GM19043 (cell line): Measurements from ENCODE around the gene RNF214.
A peak's percentile ranks its signal among the peaks of the same experiment; 100 is the strongest.
"Not testable (repeated sequence)": the region's sequence is repeated elsewhere in the genome, so short reads cannot be mapped to it uniquely, and the experiment has no call there.

Source experiments
- ATAC-seq: cut with Tn5 transposase; IDR thresholded peaks from one replicate; pipeline ENCODE4 v1.9.1; 2021; ENCODE audit warnings: low read depth; ENCODE audit not compliant: unreplicated experiment

RNF214 gene

DNA sequence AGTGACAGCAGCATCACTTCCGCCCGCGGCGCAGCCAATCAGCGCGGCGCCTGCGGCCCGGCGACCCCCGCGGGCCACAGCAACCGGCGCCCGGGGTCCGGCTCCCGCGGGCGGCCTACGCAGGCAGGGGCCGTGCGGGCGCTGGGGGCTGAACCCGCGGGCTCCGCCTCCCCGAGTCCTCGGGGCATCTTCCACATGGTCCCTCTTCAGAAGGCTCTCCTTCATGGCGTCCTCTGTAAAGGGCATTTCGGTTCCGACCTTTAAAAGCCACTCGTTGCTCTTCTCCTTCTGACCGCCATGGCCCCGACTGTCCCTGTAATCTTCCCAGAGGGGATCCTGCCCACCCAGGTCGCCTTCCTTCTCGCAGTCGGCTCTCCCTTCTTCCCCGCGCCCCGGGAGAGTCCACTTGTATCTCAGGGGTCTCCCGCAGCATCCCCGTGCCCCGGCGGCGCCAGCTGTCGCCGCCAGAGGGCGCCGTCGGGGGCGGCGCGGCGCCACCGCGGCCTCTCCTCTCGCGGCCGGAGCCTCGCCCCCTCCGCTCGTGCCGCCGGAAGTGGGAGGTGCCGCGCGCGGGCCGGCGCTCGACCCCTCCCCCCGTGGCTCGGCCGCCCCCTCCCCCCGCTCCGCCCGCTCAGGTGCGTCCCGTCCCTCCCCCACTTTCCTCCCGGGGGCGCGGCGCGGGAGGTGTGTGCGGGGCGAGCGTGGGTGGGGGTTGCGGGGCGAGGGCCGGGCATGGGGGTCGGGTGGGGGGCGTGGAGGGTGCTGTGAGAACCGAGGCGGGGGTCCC is at the start of gene RNF214:
Gene RNF214, plus strand, starts transcription at position 580 of the 787 bp plus-strand sequence. CDS start 1,602 bp downstream, outside the sequence.
- ATAC-seq = peak; percentile 62

DNA sequence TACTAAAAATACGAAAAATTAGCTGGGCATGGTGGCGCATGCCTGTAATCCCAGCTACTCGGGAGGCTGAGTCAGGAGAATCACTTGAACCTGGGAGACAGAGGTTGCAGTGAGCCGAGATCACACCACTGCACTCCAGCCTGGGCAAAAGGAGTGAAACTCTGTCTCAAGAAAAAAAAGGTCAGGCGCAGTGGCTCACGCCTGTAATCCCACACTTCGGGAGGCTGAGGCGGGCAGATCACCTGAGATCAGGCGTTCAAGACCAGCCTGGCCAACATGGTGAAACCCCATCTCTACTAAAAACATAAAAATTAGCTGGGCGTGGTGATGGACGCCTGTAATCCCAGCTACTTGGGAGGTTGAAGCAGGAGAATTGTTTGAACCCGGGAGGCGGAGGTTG is 49.3 kb upstream of the RNF214 start:
- ATAC-seq = not testable (repeated sequence)

DNA sequence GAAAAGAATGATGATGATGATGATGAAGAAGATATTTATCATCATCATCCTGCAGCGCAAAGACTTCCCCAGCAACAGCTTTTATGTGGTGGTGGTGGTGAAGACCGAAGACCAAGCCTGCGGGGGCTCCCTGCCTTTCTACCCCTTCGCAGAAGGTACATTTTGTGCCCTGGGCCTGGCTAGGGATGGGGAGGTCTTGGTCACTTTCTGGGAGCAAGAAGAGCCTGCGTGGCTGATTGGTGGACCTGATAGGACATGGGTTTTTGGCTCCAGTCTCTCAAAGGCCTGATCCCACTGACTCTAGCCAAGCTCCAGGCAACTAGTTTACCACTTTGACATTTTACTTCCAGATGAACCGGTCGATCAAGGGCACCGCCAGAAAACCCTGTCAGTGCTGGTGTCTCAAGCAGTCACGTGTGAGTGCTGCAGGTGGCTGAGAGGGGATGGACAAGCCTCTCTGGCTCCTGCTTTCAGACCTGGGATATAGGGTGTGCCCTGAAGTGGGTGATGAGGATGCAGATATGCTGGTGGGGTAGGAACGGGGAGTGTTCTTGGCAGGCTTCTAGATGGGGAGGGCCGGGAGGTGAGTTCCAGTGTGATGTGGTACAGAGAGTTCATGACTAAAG is 48.6 kb upstream of the RNF214 start:
- no peak for ATAC-seq

DNA sequence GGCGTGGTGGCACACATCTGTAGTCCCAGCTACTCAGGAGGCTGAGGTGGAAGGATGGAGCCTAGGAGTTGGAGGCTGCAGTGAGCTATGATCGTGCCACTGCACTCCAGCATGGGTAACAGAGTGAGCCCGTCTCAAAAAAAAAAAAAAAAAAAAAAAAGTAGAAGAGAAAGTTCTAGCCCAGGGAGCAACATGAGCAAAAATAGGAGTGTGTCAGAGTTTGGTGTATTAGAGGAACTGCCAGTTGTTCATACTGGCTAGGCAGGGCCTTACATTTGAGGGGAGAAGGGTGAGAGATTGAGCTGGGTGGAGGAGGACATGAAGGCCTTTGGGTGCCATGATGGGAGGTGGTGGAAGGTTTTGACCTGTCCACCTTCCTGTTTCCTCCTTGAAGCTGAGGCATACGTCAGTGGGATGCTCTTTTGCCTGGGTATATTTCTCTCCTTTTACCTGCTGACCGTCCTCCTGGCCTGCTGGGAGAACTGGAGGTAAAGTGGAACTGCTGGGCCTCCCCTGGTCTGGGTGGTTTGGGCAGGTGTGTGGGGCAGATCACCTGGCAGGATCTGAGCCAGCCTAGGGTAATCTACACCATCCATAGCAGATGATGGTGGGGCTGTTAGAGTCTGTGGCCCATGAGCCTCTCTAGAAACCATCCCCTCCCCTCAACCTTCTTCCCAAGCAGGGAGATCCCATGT is 46.6 kb upstream of the RNF214 start:
- no peak for ATAC-seq

DNA sequence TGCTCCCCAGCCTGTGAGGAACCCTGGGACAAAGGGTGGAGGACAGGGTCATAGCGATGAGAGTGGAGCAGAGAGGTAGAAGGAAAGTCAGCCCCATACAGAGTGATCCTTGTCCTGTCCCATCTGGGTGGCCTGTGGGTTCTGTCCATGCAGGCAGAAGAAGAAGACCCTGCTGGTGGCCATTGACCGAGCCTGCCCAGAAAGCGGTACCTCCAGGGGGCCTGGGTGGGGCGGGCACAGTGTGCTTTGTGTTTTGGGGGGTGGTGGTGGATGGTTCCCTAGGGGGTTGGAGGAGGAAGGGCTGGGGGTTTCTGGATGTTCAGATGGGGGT is 46.1 kb upstream of the RNF214 start:
- no peak for ATAC-seq

DNA sequence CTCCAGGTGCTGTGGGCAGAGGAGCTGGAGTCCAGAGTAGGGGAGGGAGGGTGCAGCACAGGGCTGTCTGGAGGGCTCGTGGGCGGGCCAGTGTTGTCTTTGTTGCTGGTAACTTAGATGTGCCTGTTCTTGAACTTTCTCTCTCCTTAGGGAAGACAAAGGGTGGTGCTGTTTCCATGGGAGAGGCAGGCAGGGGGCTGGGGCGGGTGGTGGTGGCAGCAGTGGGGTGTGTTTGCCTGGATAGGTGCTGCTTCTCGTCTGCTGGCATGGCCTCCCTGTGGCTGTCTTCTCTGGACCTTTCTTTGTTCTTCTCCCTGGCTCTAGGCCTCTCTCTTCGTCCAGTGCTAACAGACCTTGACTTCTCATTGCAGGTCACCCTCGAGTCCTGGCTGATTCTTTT is 45.5 kb upstream of the RNF214 start:
- no peak for ATAC-seq

DNA sequence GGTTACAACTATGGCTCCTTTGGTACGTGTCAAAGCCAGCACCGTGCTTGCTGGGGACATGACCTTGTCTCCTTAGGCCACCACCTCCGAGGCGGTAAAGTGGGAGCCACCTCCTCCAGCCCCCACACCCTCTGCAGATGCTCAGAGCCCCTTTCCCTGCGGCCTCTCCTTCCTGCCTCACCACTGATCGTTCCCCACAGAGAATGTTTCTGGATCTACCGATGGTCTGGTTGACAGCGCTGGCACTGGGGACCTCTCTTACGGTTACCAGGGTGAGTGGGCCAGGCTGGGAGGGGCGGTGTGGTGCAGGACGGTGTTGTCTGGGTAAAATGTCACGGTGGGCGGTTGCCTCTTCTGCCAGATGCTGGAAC is 45.1 kb upstream of the RNF214 start:
- ATAC-seq = no peak

DNA sequence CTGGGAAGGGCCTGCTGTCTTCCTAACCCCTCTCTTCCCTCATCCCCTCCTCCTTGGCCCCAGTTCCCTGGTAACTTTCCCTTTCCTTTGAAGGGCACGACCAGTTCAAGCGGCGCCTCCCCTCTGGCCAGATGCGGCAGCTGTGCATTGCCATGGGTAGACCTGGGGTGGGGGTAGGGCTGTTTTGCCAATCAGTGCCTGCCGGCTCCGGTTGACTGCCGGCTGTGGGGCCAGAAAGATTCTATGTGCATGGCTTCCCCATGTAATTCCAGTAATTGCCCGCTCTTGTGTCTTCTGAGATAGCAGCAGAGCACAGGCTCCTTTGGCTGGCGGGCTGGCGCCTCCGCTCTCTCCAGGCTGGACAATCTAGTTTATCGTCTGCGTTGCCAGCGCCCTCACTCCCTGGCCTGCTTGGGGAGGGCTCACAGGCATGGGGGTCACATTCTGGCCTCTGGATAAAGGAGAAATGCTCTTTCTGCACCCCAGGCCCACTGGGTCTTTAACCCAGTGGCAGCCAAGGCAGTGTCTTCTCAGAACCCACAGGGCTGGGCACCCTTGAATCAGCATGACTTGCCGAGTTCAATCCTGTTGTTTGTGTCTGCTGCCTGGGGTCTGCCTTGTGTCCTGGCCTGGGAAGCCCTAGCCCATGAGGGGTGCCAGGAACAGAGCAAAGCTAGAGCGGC is 44.5 kb upstream of the RNF214 start:
- ATAC-seq = no peak

DNA sequence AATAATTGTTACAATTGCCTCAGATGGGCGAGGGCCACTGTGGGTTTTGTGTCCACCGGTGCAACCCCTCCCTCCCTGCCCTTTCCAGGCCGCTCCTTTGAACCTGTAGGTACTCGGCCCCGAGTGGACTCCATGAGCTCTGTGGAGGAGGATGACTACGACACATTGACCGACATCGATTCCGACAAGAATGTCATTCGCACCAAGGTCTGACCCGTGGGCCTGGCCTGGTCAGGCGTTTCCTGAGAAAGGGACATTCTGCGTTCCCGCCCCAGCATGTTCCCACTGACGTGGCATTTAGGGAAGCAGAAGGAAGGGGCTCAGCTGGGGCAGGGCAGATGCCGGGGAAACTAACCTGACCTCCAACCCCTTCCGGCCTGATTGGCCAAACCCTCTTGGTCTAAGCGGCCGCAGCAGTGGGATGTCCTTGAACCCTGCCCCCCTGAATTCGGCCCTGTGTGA is 43.8 kb upstream of the RNF214 start:
- no peak for ATAC-seq

DNA sequence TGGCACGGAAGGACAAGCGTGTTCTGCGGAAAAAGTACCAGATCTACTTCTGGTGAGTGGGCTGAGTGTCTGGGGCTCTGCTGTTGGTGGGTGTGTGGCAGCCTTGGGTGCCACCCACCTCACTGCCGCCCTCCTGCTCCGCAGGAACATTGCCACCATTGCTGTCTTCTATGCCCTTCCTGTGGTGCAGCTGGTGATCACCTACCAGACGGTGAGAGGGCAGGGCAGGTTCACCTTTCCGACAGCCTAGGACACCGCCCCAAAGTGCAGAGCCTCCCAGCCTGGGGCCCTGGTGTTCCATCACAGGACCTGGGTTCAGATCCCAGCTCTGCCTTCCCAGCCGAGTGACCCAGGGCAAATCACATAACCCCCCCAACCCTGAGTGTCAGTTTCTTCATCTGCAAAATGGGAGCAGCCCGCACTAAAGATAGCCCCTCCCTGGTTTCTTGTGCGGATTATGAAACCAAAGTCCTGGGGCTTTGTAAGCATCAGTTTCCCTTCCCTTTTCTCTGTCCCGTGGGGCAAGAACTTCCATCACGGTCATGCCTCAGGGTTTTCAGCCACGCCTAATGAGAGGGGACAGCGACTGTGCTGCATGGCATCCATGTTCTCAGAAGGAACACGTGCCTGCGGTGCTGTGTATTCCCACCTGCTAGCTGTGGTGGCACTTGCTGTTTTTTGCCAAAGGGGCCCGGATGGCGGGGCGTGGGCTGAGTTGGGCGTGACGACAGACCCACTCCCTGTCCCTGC is 43.1 kb upstream of the RNF214 start:
- peak; percentile 61 for ATAC-seq

DNA sequence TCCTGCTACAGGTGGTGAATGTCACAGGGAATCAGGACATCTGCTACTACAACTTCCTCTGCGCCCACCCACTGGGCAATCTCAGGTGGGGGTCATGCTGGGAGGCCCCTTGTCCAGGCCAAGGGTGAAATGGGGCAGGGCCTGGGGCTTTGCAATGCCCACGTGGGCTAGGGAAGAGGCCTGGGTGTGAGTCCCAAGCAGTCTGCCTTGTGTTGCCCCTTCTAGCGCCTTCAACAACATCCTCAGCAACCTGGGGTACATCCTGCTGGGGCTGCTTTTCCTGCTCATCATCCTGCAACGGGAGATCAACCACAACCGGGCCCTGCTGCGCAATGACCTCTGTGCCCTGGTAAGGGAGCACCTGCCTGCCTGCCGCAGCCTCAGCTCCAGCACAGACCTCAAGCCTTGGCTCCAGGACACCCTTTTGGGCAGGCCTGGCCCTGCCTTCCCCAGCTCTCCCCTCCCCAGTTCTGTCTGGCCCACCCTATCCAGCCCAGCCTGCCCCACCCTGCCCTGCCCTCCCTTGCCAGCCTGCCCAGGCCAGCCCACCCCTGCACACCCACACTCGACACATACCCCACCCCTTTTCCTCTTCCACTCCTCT is 42.4 kb upstream of the RNF214 start:
- no peak for ATAC-seq

DNA sequence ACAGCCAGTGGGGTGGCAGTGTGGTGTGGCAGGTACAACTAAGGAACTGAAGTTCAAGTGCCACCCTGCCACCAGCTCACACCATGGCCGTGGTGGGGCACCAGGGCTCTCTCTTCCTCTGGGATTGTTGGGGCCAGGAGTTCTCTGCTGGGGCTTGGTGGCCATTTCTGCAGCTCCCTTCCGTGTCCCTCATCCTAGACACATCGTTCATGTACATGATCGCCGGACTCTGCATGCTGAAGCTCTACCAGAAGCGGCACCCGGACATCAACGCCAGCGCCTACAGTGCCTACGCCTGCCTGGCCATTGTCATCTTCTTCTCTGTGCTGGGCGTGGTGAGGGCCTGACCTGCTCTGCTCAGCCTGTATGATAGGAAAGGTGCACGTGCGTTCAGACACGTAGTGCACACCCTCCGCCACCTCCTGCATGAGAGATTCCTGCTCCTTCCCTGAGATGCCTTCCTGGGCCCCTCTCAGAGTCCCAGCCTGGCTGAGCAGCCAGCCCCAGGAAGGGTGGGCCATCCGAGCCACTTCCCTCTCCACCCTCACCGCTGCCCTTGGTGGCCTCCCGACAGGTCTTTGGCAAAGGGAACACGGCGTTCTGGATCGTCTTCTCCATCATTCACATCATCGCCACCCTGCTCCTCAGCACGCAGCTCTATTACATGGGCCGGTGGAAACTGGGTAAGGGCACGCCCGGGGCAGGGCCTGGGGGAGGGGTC is 40.6 kb upstream of the RNF214 start:
- ATAC-seq = no peak

DNA sequence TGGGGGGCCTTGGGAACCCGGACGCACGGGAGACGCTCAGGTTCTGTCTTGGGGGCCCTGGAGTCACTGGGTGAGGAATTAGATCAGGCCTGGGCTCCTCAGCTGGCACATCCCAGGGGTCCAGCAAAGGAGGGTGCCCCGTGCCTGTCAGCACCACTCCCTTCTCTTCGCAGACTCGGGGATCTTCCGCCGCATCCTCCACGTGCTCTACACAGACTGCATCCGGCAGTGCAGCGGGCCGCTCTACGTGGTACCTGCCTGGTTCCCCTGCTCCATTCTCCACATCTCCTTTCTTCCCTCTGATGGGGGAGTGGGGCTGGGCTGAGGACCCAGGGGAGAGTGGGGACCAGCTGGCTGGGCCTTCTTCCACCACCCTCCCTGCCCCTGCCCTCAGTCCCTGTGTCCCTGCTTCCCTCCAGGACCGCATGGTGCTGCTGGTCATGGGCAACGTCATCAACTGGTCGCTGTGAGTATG is 40.0 kb upstream of the RNF214 start:
- no peak for ATAC-seq

DNA sequence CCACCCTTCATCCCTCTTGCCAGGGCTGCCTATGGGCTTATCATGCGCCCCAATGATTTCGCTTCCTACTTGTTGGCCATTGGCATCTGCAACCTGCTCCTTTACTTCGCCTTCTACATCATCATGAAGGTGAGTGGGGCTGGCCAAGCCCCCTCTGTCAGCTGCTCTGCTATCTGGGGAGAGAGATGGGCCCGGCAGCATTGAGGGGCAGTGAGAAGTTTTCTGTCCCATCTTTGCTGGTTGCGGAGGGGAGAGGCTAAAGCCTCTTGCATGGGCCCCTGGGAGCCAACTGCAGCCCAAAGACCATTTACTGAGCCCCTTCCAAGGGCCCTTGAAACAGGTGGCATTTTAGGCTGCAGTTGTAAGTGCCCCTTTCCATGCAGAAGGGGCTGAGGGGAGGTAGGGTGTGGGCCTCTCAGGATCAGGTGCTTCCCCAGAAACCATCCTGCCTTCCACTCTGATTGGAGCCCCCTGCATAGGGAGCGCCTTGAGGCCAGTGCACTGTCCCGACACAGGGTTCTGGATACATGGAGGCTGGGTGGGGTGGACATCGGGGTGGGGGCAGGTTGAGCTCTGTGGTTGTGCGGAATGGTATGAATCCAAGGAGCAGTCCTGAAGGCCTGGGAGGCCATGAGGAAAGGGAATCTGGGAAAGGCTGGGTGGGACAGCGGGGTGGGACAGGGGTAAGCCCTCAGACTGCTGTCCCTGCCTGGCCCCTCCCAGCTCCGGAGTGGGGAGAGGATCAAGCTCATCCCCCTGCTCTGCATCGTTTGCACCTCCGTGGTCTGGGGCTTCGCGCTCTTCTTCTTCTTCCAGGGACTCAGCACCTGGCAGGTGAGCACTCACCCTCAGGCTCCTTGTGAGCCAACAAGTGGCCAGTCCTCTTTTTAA is 39.1 kb upstream of the RNF214 start:
- ATAC-seq = no peak

DNA sequence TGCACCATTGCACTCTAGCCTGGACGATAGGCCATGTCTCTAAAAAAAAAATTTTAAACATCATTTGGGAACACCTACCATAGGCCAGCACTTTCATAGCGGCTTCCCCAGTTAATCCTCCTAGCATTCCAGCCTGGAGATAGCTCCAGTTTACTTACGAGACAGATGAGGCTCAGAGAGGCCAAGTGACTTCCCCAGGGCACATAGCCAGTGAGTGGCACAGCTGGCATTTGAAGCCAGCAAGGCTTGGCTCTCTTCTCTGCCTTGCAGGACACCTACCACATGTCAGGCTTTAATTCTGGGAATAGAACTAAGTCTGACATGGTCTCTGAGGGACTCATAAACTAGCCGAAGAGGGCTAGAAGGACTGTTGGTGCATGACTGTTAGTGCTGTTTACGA is 38.2 kb upstream of the RNF214 start:
- no peak for ATAC-seq

DNA sequence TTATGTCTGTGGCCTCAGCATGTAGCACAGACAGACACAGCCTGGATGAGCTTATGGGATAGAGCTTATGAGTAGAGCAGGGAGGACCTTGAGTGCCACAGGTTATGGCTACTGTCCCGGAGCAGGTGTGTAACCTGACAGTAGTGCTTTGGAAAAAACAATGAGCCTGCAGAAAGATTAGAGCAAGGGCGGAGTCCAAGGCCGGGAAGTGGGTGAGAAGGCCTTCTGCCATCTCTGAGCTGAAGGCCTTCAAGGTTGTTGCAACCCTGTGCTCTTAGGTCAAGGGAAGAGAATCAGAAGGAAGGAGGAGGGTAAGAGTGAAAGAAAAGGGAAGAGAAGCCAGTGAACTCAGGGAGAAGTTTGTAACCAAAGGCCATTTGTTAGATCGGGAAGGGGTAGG is 37.2 kb upstream of the RNF214 start:
- no peak for ATAC-seq

DNA sequence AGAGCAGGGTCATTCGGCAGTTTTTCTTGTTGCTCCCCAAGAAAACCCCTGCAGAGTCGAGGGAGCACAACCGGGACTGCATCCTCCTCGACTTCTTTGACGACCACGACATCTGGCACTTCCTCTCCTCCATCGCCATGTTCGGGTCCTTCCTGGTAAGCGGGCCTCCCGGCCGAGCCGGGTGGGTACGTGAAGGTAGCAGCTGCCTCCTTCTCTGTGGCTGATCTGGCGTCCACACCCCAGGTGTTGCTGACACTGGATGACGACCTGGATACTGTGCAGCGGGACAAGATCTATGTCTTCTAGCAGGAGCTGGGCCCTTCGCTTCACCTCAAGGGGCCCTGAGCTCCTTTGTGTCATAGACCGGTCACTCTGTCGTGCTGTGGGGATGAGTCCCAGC is 36.7 kb upstream of the RNF214 start:
- ATAC-seq = no peak

DNA sequence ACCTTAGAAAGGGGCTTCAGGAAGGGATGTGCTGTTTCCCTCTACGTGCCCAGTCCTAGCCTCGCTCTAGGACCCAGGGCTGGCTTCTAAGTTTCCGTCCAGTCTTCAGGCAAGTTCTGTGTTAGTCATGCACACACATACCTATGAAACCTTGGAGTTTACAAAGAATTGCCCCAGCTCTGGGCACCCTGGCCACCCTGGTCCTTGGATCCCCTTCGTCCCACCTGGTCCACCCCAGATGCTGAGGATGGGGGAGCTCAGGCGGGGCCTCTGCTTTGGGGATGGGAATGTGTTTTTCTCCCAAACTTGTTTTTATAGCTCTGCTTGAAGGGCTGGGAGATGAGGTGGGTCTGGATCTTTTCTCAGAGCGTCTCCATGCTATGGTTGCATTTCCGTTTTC is 35.5 kb upstream of the RNF214 start:
- no peak for ATAC-seq
